ENCODE results near the gene COL20A1.
"Not testable (repeated sequence)": the region's sequence is repeated elsewhere in the genome, so short reads cannot be mapped to it uniquely, and the experiment has no call there.

Gene COL20A1

GRCh38 chr20:63334356-63334755 lies 41.4 kb downstream of the COL20A1 start:
- DNase-seq (ENCODE audit: low spot score): no peak
- H3K9me3 ChIP-seq (ENCODE audit: severe bottlenecking): no peaks in the 10 kb centered on the region
- H3K27ac ChIP-seq (ENCODE audit: poor library complexity, severe bottlenecking): no peak overlapping the region
- no peak overlapping the region for H3K4me3 ChIP-seq (ENCODE audit: severe bottlenecking)
- peaks cover 15% of the 10 kb centered on the region for H3K27me3 ChIP-seq (ENCODE audit: insufficient read depth, poor library complexity, severe bottlenecking)
- no peaks in the 10 kb centered on the region for H3K4me1 ChIP-seq (ENCODE audit: insufficient read depth, poor library complexity, severe bottlenecking)
- TF ChIP-seq CTCF (IDR thresholded peaks at IDR 0.05; ENCODE audit: poor library complexity, severe bottlenecking): no peak
- H3K36me3 ChIP-seq (ENCODE audit: low read depth): no peaks in the 10 kb centered on the region
- ATAC-seq (ENCODE audit: low read depth): no peak

GRCh38 chr20:63335060-63335459 lies 42.1 kb downstream of the COL20A1 start:
- not testable (repeated sequence) for H3K4me3 ChIP-seq (ENCODE audit: severe bottlenecking); H3K4me1 ChIP-seq (ENCODE audit: insufficient read depth, poor library complexity, severe bottlenecking); ATAC-seq (ENCODE audit: low read depth); H3K36me3 ChIP-seq (ENCODE audit: low read depth); H3K27ac ChIP-seq (ENCODE audit: poor library complexity, severe bottlenecking); H3K9me3 ChIP-seq (ENCODE audit: severe bottlenecking); DNase-seq (ENCODE audit: low spot score)
- H3K27me3 ChIP-seq (ENCODE audit: insufficient read depth, poor library complexity, severe bottlenecking): peaks cover 15% of the 10 kb centered on the region

- peaks cover 15% of the 10 kb centered on the region for H3K27me3 ChIP-seq (ENCODE audit: insufficient read depth, poor library complexity, severe bottlenecking)
- no peak for DNase-seq (ENCODE audit: low spot score)
- ATAC-seq (ENCODE audit: low read depth): no peak
Observed at GRCh38 chr20:63335711-63336110, 42.7 kb downstream of the COL20A1 start.

GRCh38 chr20:63336232-63336752 lies 43.3 kb downstream of the COL20A1 start:
- DNase-seq (ENCODE audit: low spot score) (no peak), ATAC-seq (ENCODE audit: low read depth) (no peak)
- peaks cover 15% of the 10 kb centered on the region for H3K27me3 ChIP-seq (ENCODE audit: insufficient read depth, poor library complexity, severe bottlenecking)

More at GRCh38 chr20:63335711-63336110, 42.7 kb downstream of the COL20A1 start:
- Histone ChIP-seq H3K27ac (ENCODE audit: poor library complexity, severe bottlenecking) (no peak overlapping the region), H3K9me3 (ENCODE audit: severe bottlenecking) (no peaks in the 10 kb centered on the region), H3K4me1 (ENCODE audit: insufficient read depth, poor library complexity, severe bottlenecking) (no peaks in the 10 kb centered on the region), H3K4me3 (ENCODE audit: severe bottlenecking) (no peak overlapping the region), H3K36me3 (ENCODE audit: low read depth) (no peaks in the 10 kb centered on the region)
- no peak for TF ChIP-seq CTCF (IDR thresholded peaks at IDR 0.05; ENCODE audit: poor library complexity, severe bottlenecking)

GRCh38 chr20:63337786-63338420 lies 44.9 kb downstream of the COL20A1 start:
- no peaks in the 10 kb centered on the region for H3K4me1 ChIP-seq (ENCODE audit: insufficient read depth, poor library complexity, severe bottlenecking)
- DNase-seq (ENCODE audit: low spot score) (no peak), ATAC-seq (ENCODE audit: low read depth) (no peak)
- H3K27ac ChIP-seq (ENCODE audit: poor library complexity, severe bottlenecking): no peak overlapping the region
- H3K4me3 ChIP-seq (ENCODE audit: severe bottlenecking): no peak overlapping the region
- H3K27me3 ChIP-seq (ENCODE audit: insufficient read depth, poor library complexity, severe bottlenecking): peaks cover 15% of the 10 kb centered on the region
- H3K36me3 ChIP-seq (ENCODE audit: low read depth): no peaks in the 10 kb centered on the region
- H3K9me3 ChIP-seq (ENCODE audit: severe bottlenecking): no peaks in the 10 kb centered on the region
- TF ChIP-seq CTCF (IDR thresholded peaks at IDR 0.05; ENCODE audit: poor library complexity, severe bottlenecking): no peak

More at GRCh38 chr20:63336232-63336752, 43.3 kb downstream of the COL20A1 start:
- TF ChIP-seq CTCF (IDR thresholded peaks at IDR 0.05; ENCODE audit: poor library complexity, severe bottlenecking): no peak
- Histone ChIP-seq H3K4me3 (ENCODE audit: severe bottlenecking) (no peak overlapping the region), H3K36me3 (ENCODE audit: low read depth) (no peaks in the 10 kb centered on the region), H3K4me1 (ENCODE audit: insufficient read depth, poor library complexity, severe bottlenecking) (no peaks in the 10 kb centered on the region), H3K9me3 (ENCODE audit: severe bottlenecking) (no peaks in the 10 kb centered on the region), H3K27ac (ENCODE audit: poor library complexity, severe bottlenecking) (no peak overlapping the region)

GRCh38 chr20:63339154-63340094 lies 46.4 kb downstream of the COL20A1 start:
- H3K36me3 ChIP-seq (ENCODE audit: low read depth); DNase-seq (ENCODE audit: low spot score); H3K4me3 ChIP-seq (ENCODE audit: severe bottlenecking); H3K9me3 ChIP-seq (ENCODE audit: severe bottlenecking); H3K4me1 ChIP-seq (ENCODE audit: insufficient read depth, poor library complexity, severe bottlenecking); H3K27ac ChIP-seq (ENCODE audit: poor library complexity, severe bottlenecking); ATAC-seq (ENCODE audit: low read depth): not testable (repeated sequence)
- H3K27me3 ChIP-seq (ENCODE audit: insufficient read depth, poor library complexity, severe bottlenecking): peaks cover 26% of the 10 kb centered on the region

- not testable (repeated sequence) for H3K9me3 ChIP-seq (ENCODE audit: severe bottlenecking); DNase-seq (ENCODE audit: low spot score); H3K4me3 ChIP-seq (ENCODE audit: severe bottlenecking); H3K36me3 ChIP-seq (ENCODE audit: low read depth); H3K27ac ChIP-seq (ENCODE audit: poor library complexity, severe bottlenecking); H3K4me1 ChIP-seq (ENCODE audit: insufficient read depth, poor library complexity, severe bottlenecking); ATAC-seq (ENCODE audit: low read depth)
- peaks cover 31% of the 10 kb centered on the region for H3K27me3 ChIP-seq (ENCODE audit: insufficient read depth, poor library complexity, severe bottlenecking)
Observed at GRCh38 chr20:63340158-63340688, 47.2 kb downstream of the COL20A1 start.
